GM10248 (cell line): ENCODE data around the gene KRT80.

Experiments used
- CTCF ChIA-PET: fragments of 300-600 bp; sonication (Branson Sonifier 250); formaldehyde crosslinking; extraction: SDS; loops from one replicate; lab custom pipeline; 2021; ENCODE audit warnings: antibody characterized with exemption; lab: Yijun Ruan, JAX
- POLR2A ChIA-PET: fragments of 350-650 bp; sonication (Branson Sonifier 250); formaldehyde crosslinking; extraction: SDS; loops from one replicate; lab custom pipeline; 2020; ENCODE audit warnings: antibody characterized with exemption; lab: Yijun Ruan, JAX
- DNase-seq: peaks from one replicate; pipeline ENCODE4 v3.0.0; 2012; ENCODE audit errors: extremely low spot score
- TF ChIP-seq, protein P1 (sequence below): IDR thresholded peaks from 2 replicates; pipeline ENCODE4 v1.5.1; 2012; ENCODE audit warnings: mild to moderate bottlenecking, low read depth; ENCODE audit errors: extremely low read depth, missing control alignments, control extremely low read depth

KRT80 gene

DNA sequence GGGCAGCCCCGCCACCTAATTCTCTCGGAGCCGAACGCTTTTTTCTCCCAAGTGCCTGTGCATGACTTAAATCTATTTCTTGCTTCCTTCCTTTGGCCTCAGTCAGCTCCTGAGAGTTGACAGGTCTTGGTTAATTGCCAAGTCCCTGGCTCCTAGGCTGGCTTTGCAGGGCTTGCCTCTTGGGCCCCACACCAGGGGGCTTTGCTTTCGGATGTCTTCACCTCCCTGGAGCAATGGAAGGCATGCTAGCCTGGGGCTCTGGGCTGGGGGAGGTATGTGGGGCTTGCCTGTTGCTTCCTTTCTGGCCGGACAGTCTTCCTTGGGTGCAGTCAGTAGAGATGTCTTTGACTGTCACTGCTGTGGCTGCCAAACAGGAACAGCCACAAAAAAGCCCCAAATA, 2.2 kb upstream of the KRT80 start:
- DNase-seq = no peak
- TF ChIP-seq, protein P1, sequence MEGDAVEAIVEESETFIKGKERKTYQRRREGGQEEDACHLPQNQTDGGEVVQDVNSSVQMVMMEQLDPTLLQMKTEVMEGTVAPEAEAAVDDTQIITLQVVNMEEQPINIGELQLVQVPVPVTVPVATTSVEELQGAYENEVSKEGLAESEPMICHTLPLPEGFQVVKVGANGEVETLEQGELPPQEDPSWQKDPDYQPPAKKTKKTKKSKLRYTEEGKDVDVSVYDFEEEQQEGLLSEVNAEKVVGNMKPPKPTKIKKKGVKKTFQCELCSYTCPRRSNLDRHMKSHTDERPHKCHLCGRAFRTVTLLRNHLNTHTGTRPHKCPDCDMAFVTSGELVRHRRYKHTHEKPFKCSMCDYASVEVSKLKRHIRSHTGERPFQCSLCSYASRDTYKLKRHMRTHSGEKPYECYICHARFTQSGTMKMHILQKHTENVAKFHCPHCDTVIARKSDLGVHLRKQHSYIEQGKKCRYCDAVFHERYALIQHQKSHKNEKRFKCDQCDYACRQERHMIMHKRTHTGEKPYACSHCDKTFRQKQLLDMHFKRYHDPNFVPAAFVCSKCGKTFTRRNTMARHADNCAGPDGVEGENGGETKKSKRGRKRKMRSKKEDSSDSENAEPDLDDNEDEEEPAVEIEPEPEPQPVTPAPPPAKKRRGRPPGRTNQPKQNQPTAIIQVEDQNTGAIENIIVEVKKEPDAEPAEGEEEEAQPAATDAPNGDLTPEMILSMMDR = no peak
- ChIA-PET POLR2A (no interaction called here), CTCF (interaction anchor here (1.1 to 2.4 kb wide), 5 partner anchors 19 to 85 kb away, joined by 3 to 8 read pairs (median 3); no protein-coding TSS in a partner anchor)

DNA sequence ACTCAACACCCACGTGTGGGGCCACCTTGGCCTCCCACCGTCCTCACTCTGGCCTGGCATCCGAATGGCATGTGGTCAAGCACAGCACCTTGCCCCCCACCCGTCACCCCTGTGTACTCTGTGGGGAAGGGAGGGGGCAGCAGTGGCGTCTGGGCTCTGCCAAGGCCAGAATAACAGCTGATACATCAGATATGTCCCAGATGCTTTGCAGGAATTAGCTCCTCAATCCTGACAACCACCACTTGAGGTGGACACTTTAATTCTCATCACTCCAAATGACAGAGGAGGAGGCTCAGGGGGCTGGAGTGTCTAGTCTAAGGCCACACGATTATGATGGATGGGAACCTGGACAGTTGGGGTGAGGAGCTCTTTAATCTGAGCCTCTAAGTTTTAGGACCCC, 1.7 kb upstream of the KRT80 start:
- TF ChIP-seq, protein P1 = no peak
- POLR2A ChIA-PET = no interaction called here
- CTCF ChIA-PET = interaction anchor here (1.1 to 2.4 kb wide), 5 partner anchors 19 to 86 kb away, joined by 3 to 8 read pairs (median 3); no protein-coding TSS in a partner anchor
- DNase-seq = no peak

DNA sequence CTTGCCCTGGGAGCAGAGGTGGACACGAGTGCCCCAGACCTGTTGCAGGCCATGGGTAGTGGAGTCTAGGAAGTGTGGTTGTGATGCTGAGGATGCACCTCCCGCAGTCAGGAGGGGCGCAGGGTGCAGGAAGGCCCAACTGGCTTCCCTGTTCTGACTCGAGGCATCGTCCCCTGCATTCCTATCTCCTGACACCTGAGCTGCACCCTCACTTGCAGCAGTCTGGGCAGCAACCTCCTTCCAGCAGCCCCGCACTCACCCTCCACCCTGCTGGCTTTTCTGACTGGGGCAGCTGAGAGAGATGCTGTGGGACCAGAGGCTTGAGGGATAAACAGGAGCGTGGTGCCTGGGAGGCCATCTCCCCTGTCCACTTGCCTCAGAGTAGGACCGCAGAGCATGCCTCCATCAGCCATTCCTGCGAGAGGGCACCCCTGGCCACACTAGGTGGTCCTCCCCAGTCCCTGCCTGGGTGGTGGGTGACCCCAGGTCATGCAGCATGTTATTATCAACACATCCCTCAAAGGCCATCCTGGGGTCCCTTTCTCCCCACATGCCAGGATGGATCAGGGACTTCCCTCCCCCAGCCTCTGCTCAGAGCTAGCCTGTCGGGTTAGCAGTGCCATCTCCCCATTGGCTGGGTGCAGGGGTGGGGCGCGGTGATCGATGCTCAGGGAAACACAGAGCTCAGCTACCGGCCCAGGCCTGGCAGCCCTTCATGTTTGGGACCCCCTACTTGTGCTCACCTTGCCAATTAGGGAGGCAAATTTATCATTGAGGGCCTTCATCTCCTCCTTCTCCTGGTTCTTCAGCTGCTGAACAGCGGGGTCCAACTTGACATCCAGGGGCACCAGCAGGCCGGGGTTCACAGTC, 719 bp downstream of the KRT80 start:
- TF ChIP-seq, protein P1 = no peak
- DNase-seq = no peak
- POLR2A ChIA-PET = interaction anchor here (0.6 kb wide), 1 partner anchor 888 kb away, joined by 4 read pairs; the partner anchor contains the start of gene SPRYD3
- CTCF ChIA-PET = no interaction called here

DNA sequence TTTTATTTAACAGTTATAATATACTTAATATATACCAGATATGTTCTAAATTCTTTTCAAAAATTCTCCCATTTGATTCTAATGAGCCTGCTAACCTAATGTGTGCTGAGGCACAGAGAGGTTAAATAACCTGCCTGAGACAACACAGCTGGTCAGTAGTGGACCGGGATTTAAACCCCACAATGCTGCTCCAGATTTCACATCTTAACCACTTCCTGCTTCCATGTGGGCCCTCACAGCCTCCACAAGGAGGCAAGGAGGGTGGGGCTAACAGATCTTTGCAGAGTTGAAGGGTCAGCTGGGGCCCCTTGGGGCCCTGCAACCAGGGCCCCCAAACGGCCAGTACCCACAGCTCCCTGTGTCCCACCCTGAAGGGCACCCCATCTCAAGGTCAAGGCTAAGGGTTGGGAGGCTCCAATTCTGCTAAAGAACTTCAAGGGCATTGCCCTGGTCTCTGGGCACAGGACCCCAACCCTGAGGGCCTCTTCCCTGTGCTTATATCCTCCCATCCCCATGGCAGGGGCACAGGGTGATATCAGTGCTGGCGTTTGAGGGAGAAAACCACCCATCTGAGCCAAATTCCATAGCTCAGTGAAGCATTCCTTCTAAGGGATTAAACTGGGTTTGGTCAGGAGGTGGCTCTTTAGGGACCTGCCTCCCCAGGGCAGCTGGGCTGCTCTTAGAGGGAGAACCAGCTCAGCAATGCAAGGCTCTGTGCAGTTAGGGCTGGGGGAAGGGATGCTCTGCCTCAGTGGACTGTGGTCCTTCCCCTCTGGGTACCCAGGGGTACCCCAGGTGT, 2.2 kb downstream of the KRT80 start:
- TF ChIP-seq, protein P1 = no peak
- ChIA-PET CTCF (no interaction called here), POLR2A (no interaction called here)
- no peak for DNase-seq

DNA sequence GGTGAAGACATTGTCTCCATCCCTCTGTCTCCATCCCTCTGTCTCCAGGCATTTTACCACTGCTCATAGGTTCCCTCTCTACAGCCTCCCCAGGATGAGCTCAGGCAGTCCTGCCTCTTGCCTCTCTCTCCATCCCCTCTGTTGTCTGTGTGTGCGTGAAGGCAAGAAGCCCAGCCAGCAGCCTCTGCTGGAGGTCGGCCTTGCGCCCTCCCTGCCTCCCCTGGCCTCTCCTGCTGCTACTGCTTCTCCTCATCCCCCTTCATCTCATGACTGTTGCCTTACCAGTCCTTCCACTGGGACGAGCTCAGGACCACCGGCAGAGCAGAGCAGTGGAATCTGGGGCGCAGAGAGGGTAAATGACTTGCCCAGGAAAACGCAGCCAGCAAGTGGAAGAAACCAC, 3.2 kb downstream of the KRT80 start:
- DNase-seq = no peak
- POLR2A ChIA-PET = no interaction called here
- TF ChIP-seq, protein P1 = no peak
- CTCF ChIA-PET = no interaction called here

DNA sequence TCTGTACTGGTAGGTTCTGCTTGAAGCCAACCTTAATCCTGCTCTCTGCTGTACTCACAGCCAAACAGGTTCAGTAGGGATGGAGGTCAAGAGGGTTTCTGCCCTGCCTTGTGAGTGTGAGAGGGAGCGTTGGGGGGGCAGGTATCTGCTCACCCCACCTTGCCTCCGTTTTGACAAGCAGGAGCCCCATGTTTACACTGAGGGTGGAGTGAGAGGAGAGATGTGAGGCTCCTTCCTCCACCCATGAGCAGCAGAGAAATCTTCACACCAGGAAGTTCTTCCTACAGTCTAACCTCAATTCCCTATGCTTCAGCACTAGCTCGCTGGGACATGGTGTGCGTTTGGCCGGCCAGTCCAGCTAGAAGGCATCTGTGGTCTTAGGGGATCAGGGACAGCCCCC, 4.2 kb downstream of the KRT80 start:
- TF ChIP-seq, protein P1 = no peak
- POLR2A ChIA-PET = no interaction called here
- CTCF ChIA-PET = no interaction called here
- no peak for DNase-seq
